GM23248 (cell line): ENCODE data around the gene NHEJ1.

Experiments used
- EZH2 ChIP-seq: fragments of 200-600 bp; sonication (generic); IDR thresholded peaks from 2 replicates; pipeline ENCODE4 v1.6.1; 2018; ENCODE audit warnings: antibody characterized with exemption, mild to moderate bottlenecking; ENCODE audit not compliant: insufficient read depth, poor library complexity, severe bottlenecking
- EZH2phosphoT487 ChIP-seq: fragments of 200-600 bp; sonication (generic); IDR thresholded peaks from 2 replicates; pipeline ENCODE4 v1.6.1; 2018; ENCODE audit warnings: antibody characterized with exemption, moderate library complexity, mild to moderate bottlenecking, low read depth; ENCODE audit not compliant: insufficient read depth

GRCh38 chr2:219129589-219129988 is 31.0 kb downstream of the NHEJ1 start:
- TF ChIP-seq EZH2: no peak
- no peak for TF ChIP-seq EZH2phosphoT487
